GM03348 (cell line): ENCODE measurements around the gene RGS19.

Experiments used
- DNase-seq: peaks from one replicate; pipeline ENCODE4 v3.0.0; 2012; ENCODE audit warnings: low spot score

The RGS19 gene

DNA sequence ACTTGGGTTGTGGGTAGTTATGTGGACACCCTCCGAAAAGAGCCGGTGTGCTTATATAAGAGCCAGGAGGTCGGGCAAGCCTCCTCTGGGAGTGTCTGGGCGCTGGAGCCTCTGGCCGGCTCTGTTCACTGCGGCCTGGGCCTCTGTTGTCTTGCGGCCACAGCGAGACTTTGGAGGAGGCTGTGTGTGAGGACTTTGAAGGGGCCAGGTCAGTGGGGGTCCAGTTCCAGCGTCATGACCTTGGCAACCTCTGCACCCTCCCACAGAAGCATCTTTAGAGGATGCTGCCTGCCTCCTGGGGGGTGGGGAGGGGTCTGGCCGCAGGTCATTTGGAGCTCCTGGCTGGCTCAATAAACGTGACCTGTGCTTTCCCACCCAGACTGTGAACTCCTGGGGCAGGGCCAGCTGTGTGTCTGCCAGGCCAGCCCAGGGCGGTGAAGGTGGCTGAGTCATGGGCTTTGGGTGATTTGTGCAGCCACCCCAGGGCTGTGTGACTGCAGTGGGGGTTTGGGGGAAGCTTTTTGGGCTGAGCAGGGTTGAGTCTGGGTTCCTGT is 15.1 kb downstream of the RGS19 start:
- peak; percentile 76 for DNase-seq

DNA sequence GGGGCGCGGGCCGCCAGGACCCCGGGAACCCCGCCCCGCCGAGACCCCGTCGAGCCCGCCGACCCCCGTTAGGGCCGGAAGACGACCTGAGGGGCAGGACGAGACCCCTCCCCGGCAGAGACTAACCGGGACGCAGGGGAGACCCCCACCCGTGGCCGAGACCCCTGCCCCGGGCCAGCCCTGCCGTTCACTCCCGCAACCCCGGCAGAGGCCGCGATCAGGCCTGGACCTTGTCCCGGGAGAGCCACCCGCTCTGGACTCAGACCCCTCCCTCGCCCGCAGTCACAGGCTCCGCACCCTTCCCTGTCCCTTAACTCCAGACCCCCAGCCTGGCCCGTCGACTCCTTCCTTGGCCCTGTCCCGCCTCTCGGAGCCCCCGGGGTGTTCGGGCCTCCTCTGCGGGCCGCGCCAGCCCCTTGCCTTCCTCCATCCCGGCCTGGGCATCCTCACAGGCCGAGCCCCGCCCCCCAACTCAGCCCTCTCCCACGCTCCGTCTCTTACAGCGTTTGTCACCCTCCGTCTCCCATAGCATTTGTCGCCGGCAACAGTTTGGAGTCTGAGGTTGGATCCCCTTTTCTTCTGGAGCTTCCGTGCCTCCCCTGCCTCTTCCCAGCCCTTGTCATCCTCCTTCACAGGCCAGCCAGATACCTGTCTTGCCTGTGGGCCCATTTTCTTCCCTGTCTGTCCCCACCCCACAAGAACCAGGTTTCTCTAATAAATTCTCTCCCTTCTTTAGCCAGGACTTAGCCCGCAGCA is 15.8 kb downstream of the RGS19 start:
- peak; percentile 68 for DNase-seq

DNA sequence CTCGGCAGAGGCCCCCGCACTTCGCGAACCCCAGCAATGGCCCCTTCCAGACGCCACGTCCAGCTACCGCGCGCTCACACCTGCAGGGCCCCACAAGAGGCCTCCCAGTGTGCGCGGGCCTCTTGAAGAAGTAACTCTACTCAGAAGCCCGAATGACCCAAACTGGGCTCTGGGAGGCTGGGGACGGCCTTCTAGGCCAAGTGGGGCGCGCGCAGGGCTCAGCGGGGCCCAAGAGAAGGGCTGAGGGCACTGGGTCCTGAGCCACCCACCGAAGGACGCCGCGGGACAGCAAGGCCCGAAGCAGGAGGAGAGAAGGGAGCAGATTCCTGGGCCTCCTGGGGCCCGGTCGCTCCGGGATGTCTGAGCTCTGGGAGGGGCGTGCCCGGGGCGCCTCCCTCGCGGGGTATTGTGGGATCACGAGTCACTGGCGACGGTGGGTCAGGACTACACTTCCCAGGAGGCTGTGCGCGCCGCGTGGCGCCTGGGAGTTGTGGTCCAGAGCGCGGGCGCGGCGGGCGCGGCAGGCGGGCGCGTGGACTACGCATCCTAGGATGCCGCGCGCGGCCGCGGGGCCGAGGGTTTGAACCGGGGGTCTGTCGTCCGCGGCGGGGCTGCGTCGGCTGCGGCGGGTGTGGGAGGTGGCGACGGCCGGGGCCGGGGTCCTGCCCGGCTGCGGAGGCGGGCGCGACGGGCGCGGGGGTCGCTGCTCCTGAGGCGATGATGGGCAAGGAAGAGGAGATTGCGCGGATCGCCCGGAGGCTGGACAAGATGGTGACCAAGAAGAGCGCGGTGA is 16.5 kb downstream of the RGS19 start, which contains the start of gene TCEA2:
Gene TCEA2 (plus strand): TSS at position 603 of the 793 bp plus-strand sequence. CDS start 115 bp downstream, at position 718.
- DNase-seq = peak; percentile 99

DNA sequence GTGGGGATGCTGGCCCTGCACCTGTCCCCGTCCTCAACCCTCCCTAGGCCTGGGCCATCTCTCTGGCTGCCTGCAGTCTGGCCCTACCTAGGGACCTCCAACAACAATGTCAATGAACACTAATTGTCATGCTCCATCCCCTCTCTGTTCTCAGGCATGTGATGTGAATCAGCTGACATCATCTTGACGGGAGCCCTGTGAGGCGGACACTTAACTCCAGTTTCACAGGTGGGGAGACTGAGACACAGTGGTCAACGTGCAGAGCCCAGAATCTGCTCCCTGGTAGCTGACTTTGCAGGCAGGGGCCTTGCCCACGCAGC is 17.1 kb downstream of the RGS19 start:
- DNase-seq = no peak

DNA sequence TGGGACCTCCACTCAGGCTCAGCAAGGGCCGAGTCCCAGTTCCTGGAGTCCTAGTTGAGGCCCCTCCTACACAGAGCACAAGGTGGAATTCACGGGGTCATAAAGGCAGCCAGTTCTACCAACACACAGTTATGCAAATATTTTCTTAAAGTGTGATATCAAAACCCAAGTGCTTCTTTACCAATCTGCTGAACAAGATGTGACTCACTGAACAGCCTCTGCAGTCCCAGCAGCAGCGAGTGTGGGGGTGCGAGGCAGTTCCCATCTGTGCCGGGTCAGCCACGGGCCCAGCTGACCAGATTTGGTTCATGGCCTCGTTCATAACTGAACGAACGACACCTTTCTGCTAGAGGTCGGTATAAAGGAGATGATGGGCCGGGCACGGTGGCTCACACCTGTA is 20.8 kb downstream of the RGS19 start:
- no peak for DNase-seq

DNA sequence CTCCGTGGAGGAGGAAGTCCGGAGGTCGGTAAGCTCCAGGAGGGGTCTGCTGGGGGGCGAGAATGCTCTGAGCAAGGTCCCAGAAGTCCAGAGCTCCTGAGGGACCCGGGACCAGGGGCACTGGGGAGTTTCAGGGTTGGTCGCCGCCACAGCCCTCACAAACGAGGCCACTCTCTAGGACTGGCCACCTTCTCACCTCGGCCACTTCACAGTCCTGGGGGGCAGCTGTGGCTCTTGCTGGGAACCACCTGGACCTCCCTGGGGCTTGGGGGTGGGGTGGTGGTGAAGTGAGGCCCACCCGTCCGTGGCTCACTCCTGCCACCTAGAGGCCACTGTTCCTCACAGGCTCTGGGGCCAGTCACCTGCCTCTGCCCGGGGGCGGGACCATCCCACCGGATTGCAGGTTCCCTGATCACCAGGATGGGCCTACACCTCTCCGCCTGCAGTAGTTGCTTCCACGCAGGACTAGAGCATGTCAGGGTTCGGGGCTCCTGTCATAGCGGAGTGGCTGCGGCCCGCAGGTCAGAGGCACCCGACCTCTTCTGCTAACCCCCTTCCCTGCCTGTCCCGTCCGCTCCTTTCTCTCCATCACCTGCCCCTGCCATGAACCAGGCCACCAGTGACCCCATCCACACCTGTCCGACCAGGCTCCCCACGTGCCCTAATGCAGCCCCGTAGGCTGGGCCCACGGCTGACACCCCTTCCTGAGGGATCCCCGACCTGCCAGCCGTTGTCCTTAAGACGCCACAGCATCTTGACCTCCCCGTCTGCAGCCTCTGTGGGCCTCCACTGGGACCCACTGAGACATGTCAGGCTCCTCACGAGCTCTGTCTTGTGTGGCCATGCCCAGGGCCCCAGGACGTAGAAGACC is 21.5 kb downstream of the RGS19 start:
- peak; percentile 88 for DNase-seq

DNA sequence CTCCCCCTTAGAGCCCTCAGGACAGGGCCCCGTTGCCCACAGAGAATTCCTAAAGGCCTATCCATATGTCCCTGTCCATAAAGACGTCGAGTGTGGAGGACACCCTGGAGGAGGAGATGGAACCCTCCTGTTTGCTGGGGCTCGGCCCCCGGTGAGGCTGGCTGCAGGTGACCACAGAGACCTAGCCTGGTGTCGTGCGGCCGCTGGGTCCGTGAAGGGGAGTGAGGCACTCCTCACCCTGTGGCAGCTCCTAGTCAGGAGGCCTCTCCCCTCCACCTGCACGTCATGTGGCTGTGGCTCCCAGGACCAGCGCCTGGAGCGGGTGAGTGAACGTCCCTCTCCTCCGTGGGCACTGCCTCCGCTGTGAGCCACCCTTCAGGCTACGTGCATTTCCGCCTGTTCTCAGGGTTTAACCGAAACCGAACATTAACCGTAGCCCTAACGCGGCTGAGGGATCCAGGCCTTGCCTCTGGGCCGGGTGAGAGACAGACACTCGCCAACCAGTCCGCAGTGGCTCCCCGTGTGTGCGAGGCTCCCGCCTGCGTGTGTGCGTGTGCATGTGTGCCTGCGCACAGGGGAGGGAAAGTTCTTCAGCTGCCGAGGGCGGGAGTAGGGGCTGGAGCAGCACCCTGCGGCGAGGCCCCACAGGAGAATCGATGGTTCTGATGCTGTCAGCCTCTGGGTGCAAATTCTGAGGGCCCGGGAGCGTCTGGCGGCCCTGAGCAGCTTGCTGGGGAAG is 22.3 kb downstream of the RGS19 start:
- no peak for DNase-seq

DNA sequence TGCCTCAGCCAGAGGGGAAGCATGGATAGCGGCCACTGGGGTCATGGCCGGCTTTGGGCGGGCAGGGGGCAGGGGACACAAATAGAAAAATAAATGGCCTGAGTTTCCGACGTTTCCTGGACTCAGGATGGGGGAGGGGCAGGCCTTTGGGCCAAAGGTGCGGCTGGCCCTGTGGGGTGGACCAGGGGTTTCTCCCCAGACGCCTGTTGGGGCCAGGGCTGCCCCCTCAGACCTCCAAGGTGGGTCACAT is 22.8 kb downstream of the RGS19 start:
- no peak for DNase-seq

DNA sequence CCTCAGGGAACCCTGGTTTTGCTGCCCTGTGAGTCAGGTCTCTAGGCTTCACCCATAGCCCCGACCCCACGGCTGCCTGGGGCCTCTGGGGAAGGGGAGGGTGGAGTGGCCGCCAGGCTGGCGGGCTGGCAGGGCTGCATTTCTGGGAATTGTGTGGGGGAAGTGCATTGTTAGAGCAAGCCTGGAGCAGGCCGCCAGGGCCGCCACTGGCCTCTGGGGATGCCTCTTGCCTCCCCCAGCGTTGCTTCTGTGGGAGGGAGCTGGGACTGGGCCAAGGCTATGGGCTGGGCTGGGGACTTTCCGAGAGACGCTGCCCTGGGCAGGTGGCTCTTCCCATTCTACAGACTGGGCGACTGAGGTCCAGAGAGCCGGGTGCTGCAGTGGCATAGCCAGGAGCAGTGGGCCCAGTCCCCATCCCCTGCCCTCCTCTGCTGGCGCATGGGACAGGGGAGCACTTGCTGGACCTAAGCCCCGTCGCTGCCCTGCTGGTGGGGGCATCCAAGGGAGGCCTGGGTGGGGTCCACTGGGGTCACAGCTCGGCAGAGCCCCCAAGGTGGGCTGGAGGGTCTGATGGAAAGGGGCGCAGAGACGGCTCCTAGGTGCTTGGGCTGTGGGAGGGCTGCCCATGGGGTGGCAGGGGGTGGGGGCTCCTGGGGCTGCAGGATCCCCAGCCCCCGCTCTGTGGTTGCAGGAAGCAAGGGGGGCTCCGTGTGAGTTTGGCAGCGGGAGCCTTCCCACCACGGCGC is 23.3 kb downstream of the RGS19 start:
- no peak for DNase-seq

DNA sequence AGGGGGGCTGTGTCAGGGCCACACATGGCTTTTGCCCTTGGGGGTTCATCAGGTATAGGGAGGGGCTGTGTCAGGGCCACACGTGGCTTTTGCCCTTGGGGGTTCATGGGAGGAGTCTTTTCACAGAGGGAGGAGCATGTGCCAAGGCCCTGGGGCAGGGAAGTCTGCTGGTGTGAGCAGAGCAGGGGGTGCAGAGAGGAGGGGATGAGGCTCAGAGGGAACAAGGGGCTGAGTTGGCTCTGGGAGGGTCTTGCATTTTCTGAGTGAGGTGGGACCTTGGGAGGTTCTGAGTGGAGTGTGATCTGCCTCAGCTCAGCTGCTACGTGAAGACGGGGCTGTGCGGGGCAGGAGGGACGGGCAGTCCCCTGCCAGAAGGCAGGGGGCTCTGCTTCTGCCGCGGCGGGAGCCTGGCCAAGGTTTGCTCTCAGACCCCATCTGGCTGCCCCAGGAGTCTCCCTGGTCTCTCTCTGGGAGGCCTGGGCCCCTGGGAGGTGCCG is 23.9 kb downstream of the RGS19 start:
- no peak for DNase-seq

DNA sequence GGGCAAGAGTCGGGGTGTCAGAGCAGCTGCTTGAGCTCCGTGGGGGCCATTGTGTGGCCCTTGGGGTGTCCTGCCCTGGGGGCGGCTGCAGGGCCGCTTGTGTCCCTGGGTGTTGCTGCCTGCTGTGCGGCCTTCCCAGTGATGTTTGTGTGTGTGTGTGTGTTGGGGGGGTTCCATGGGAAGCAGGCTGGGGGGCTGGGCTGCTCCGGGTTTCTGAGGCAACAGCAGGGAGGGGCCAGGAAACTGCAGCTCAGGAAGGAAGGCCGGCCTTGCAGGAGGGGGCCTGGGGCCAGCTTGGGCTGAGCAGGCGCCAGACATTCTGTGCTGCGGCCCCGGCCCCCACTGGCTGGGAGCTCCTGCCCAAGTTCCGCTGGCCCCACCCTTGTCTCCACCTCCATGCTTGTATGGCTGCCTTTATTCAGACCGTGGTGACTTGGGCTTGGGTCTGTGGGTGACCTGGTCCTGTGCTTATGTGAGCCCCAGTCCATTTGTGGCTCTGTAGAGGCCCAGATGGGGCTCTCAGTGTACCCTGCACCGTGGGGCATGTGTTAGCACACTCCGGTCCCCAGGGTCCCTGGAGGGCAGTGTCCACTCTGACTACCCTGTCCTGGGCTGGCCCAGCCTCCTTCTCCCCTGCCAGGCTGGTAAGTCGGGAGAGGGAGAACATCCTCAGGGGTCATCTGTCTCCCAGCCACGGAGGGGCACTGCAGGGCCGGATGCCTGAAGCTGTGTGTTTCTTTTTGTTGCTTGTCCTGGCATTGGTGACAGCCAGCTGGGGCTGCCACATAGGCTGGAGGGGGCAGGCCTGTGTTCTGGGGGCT is 25.3 kb downstream of the RGS19 start:
- DNase-seq = no peak

DNA sequence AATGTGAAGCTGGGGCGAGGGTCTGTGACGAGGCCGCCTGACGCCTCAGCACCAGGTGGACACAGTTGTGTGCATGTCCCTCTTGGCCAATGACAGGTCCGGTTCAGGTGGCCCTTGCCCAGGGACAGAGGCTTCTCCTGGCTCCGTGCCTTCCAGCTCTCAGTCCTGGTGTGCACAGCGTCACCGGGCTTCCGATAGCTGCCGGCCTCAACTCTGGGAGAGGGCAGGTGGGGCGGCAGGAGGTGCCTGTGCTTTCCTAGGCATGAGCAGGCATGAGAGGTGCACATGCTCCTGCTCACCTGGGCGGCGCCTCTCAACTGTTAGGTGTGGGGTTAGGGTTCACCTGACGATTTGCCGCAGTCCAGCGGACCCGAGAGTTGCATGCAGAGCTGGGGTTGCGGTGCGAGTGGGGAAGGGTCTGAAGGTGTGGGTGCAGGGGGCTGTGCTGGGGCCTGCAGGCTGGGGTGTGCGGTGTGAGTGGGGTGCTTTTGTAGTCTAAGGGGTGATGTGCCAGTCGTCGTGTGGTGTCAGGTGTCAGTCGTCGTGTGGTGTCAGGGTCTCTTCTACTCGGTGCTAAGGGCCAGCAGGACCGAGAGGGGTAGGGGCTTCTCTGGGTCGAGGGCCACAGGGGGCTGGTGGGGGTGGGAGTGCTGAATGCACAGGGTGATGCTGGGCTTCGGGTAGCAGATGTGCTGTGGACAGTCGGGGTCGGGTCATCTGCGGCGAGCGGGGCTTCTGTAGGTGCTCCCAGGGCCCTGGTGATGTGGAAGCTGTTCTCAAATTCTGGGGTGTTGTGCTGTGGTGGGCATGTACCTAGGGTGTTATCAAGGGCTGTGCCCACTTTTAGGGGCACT is 26.1 kb downstream of the RGS19 start:
- no peak for DNase-seq

DNA sequence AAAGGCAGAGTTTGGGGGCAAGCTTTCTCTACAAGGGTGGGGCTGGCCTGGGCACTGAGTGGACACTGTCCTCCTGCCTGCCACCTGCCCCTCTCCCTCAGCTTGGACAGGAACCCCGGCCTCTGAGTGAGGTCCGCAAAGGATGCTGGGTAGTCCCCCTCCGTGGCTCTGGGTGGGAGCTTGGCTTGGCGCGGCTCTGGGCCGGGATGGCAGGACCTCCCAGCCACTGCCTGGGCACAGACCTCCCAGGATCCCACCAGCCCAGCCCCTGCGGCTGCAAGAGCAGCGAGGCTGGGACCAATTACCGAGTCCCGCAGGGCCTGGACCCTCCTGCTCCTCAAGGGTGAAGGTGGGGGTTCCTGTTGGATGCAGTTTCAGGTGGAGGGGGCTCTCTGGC is 27.0 kb downstream of the RGS19 start:
- DNase-seq = no peak

DNA sequence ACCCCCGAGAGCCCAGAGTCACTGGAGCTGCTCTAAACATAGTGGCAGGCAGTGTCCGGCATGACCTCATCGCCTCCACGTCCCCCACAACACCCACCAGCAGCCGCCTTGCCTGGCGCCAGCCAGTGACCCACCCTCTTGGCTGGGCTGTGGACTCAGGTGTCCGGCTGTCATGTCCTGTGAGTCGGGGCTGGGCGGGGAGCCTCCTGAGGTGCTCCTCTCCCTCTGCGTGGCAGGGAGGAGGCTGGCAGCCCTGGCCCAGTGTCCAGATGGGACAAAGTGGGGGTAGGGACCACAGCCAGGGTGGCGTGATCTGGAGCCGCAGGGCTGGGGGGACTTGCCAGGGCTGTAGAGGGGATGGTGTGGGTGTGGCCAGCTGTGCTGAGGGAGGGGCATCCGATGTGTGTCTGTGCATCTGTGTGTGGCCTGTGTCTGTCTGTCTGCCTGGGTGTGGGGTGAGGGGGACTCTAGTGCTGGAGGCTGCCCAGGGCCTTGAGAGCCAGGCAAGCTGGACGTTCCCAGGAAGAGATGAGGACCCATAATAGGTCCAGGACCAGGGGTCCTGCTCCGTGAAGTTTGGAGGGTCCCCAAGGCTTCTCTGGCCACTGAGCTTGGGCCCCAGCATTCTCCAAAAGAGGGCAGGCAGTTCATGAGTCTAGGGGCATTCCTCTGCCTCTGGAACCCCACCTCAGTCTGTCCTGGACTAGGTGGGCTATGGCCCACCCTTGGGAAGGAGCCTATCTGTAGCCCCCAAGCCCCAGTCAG is 27.6 kb downstream of the RGS19 start:
- no peak for DNase-seq

DNA sequence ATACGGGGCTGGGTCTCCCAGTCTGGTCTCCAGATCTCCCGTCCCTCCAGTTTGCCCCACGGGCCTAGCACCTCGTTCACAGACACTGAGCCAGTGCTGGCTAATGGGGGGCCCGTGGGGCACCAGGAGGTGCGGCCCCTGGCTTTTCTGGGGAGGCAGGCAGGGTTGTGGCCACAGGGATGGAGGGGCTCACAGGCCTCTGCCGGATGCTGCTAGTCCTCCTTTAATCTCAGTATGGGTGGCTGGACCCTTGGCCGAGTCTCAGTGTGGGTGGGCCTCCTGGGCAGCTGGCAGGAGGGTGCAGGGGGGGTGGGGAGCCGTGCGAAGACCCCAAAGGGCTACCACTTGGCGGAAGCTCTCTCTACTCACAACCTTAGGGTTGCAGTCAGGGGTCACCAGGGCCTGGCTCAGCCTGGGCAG is 28.3 kb downstream of the RGS19 start:
- no peak for DNase-seq

DNA sequence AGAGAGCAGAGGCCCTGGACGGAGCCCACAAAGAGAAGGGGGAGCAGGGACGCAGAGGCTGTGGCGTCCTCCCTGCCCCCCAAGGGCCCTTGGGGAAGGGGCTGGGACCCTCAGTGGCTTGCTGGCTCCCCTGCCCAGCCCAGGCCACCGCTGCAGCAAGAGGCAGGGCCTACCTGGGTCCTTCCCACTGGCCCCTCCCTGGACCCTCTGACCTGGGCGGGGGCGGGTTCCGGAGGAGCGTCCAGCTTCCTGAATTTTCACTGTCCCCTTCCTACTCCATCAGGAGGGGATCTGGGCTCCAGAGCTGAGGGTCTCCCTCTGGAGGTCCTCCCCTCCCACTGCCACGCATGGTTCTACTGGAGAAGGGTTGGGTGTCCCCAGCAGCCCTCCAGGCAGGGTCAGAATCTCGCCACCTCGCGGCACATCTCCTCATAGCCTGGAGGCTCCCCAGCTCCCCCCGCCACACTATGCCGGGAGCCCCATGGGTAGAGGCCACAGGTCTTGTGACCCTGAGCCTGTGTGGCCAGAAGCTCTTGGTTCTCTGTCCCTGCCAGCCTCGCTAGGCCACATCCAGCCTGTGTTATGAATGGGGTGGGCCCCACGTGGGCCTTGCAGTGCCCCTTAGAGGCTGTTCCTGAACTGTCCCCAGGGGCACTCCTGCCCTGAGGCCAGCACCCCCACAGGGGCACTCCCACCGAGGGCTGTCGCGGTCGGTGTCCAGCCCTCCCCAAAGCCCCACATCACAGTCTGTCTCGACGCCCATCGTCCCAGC is 28.9 kb downstream of the RGS19 start:
- no peak for DNase-seq

DNA sequence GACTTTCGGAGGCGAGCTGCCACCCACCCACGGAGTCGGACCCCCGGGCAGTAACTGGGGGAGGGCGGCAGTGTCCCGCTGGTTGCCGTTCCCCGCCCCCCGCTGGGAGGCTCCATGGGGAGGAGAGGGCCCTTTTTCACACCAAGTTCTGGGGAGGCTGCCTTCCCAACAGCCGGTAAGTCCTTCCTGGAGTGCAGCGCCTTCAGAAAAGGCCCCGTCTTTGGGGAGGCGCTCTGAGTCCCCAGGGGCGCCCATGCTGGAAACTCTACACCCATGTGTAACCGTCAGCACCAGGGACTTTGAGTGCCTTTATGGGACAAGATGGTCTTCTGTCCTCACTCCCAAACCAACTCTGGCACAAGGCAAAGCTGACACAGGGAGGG is 29.4 kb downstream of the RGS19 start:
- no peak for DNase-seq
